ENCODE data around the gene SOAT2.

SOAT2 gene

DNA sequence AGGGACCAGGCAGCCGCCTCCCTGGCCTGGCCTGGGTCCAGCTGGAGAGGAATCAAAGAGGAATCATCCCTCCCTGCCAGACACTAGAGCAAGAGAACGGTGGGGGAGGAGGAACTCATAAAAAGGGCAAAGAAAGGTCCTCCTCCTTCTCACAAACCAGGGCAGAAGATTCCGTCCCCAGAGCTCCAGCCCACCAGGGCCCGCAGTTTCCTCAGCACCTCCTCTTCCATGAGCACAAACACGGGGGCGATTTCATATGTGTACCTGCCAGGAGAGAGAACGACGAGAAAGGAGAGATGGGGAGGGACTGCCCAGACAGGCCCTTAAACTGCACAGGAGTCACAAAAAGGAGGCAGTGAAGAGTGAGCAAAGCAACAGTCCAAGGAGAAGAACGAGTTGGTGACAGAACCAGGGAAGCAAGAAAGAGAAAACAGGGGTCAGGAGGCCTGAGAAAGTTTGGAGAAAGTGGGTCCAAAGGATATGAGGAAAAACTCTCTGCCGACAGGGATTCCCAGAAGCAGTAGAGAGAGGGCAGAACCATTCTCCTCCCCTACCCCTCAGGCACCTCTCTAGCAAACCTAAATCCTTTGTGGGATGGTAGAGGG is 68.5 kb downstream of the SOAT2 start:
- in situ Hi-C loops (cut with MboI; ENCODE audit: low pct_unique_long_range_greater_than_20kb, low sequenced_read_pairs, unreplicated experiment), result no loop called here
- DNase-seq (ENCODE audit: low spot score), result no peak
- TF ChIP-seq CTCF (IDR thresholded peaks at IDR 0.05; ENCODE audit: extremely low read depth, insufficient read depth, missing control alignments), result no peak

DNA sequence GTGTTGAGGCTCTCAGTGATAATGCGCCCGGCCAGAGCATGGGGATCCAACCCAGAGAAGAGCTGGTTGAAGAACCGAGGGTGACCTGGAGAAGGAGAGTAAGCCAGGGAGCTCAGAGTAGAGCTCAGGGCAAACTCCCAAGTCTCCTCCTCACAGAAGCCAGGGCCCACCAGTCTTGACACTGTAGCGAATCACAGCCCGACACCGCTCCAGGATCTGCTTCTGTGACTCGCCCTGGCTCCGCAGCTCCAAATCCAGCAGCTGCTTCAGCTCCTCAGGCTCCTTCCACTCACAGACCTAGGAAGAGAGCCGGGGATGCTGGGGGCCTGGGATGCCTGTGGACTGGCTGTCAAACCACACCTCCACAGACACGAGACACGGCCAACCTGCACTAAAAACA is 69.1 kb downstream of the SOAT2 start:
- in situ Hi-C loops (cut with MboI; ENCODE audit: low pct_unique_long_range_greater_than_20kb, low sequenced_read_pairs, unreplicated experiment), result no loop called here
- no peak for DNase-seq (ENCODE audit: low spot score)
- no peak for TF ChIP-seq CTCF (IDR thresholded peaks at IDR 0.05; ENCODE audit: extremely low read depth, insufficient read depth, missing control alignments)

DNA sequence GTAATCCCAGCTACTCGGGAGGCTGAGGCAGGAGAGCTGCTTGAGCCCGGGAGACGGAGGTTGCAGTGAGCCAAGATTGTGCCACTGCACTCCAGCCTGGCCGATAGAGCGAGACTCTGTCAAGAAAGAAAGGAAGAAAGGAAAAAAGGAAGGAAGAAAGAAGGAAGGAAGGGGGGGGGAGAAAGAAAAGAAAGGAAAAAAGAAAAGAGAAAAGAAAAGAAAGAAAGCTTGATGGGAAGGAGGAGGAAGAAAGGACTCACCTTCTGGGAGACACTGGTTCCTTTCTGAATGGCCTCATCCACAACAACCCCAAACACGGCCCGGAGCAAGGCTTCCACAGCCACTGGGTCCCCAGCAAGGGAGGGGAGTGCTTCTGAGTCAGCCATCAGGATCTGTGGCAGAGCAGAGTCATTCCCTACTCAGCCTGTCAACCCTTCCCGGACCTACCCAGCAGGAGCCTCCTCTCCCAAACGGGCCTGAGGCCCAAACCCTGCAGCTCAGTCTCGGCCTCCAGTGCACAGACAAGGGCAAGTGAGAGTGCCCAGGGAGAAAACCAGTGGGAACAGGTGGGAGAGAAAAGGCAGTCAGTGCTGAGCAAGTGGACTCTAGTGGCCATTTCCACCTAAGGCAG is 69.9 kb downstream of the SOAT2 start:
- TF ChIP-seq CTCF (IDR thresholded peaks at IDR 0.05; ENCODE audit: extremely low read depth, insufficient read depth, missing control alignments), result no peak
- DNase-seq (ENCODE audit: low spot score), result no peak
- in situ Hi-C loops (cut with MboI; ENCODE audit: low pct_unique_long_range_greater_than_20kb, low sequenced_read_pairs, unreplicated experiment), result no loop called here

Data from GM13977 (cell line).